Activated CD4-positive, alpha-beta T cell treated with anti-CD3 and anti-CD28 coated beads, Interleukin-2, amount 10 ng/mL, durations not matched to agents 7 days and 5 days (primary cell): ENCODE results near the gene LRIG1. TPM values are rescaled to one million over a fixed set of nuclear protein-coding genes. Genes with fewer than 3 reads are reported as not detected.

ENCODE experiments used
- CTCF ChIA-PET: fragments of 350-600 bp; sonication (Branson Sonifier 250); formaldehyde crosslinking; loops from one replicate; lab custom pipeline; 2021; ENCODE audit warnings: antibody characterized with exemption; lab: Charles Lee
- POLR2A ChIA-PET: fragments of 350-600 bp; sonication (Branson Sonifier 250); formaldehyde crosslinking; loops from one replicate; lab custom pipeline; 2021; ENCODE audit warnings: antibody characterized with exemption; lab: Charles Lee
- DNase-seq: peaks from one replicate; pipeline ENCODE4 v3.0.0-alpha.2; 2020
- H3K27ac Mint-ChIP-seq: one replicate; pipeline ENCODE4 v1.8.0; 2021; ENCODE audit warnings: mild to moderate bottlenecking, moderate library complexity, mixed read lengths
- H3K27me3 Mint-ChIP-seq: one replicate; pipeline ENCODE4 v1.8.0; 2021; ENCODE audit warnings: mixed read lengths
- H3K36me3 Mint-ChIP-seq: one replicate; pipeline ENCODE4 v1.8.0; 2021; ENCODE audit warnings: low read depth, mixed read lengths
- H3K4me1 Mint-ChIP-seq: one replicate; pipeline ENCODE4 v1.8.0; 2021; ENCODE audit warnings: mixed read lengths
- H3K4me3 Mint-ChIP-seq: one replicate; pipeline ENCODE4 v1.8.0; 2021; ENCODE audit warnings: mild to moderate bottlenecking, moderate library complexity, mixed read lengths
- H3K9me3 Mint-ChIP-seq: one replicate; pipeline ENCODE4 v1.8.0; 2021; ENCODE audit warnings: mixed read lengths
- total RNA-seq, 2 experiments: library from RNA; stranded (reverse); gene quantifications; one replicate each; pipeline ENCODE4 v1.2.3, GENCODE V29; 2021

Gene LRIG1
- total RNA-seq, 2 experiments from 2014 or later = 26.1 to 26.4 TPM

- no peak for DNase-seq
- H3K4me1 Mint-ChIP-seq = peaks cover 18% of the 10 kb centered on the region
- CTCF ChIA-PET = interaction anchor here (1.6 to 1.8 kb wide), 2 partner anchors 9 to 10 kb away, joined by 3 to 5 read pairs; no protein-coding TSS in a partner anchor
- POLR2A ChIA-PET = no interaction called here
- no peaks in the 10 kb centered on the region for H3K9me3 Mint-ChIP-seq
- peaks cover 21% of the 10 kb centered on the region for H3K36me3 Mint-ChIP-seq
- no peak overlapping the region for H3K27ac Mint-ChIP-seq
- H3K27me3 Mint-ChIP-seq = no peaks in the 10 kb centered on the region
- no peak overlapping the region for H3K4me3 Mint-ChIP-seq
These were observed 37.7 kb downstream of the LRIG1 start for GRCh38 chr3:66463054-66463631.

GRCh38 chr3:66457252-66457651, 43.6 kb downstream of the LRIG1 start:
- Mint-ChIP-seq H3K27me3 (no peaks in the 10 kb centered on the region), H3K27ac (no peak overlapping the region), H3K9me3 (no peaks in the 10 kb centered on the region), H3K4me1 (peaks cover 13% of the 10 kb centered on the region), H3K4me3 (no peak overlapping the region), H3K36me3 (peaks cover 26% of the 10 kb centered on the region)
- DNase-seq = no peak
- POLR2A ChIA-PET = no interaction called here
- CTCF ChIA-PET = interaction anchor here (0.6 to 0.8 kb wide), 2 partner anchors 22 to 25 kb away, joined by 3 read pairs; no protein-coding TSS in a partner anchor

- POLR2A ChIA-PET = no interaction called here
- Mint-ChIP-seq H3K9me3 (no peaks in the 10 kb centered on the region), H3K36me3 (peaks cover 22% of the 10 kb centered on the region), H3K4me3 (no peak overlapping the region), H3K27me3 (no peaks in the 10 kb centered on the region), H3K4me1 (peaks cover 13% of the 10 kb centered on the region), H3K27ac (no peak overlapping the region)
- DNase-seq = no peak
- CTCF ChIA-PET = interaction anchor here (0.6 to 0.8 kb wide), 2 partner anchors 23 to 24 kb away, joined by 3 read pairs; no protein-coding TSS in a partner anchor
These were observed 44.1 kb downstream of the LRIG1 start for GRCh38 chr3:66456711-66457173.

- ChIA-PET POLR2A (no interaction called here), CTCF (interaction anchor here (1.0 to 1.6 kb wide), 2 partner anchors 9 to 47 kb away, joined by 3 read pairs; no protein-coding TSS in a partner anchor)
- H3K9me3 Mint-ChIP-seq = no peaks in the 10 kb centered on the region
- no peak overlapping the region for H3K27ac Mint-ChIP-seq
- peaks cover 12% of the 10 kb centered on the region for H3K36me3 Mint-ChIP-seq
- peaks cover 10% of the 10 kb centered on the region for H3K4me1 Mint-ChIP-seq
- H3K4me3 Mint-ChIP-seq = no peak overlapping the region
- no peak for DNase-seq
- no peaks in the 10 kb centered on the region for H3K27me3 Mint-ChIP-seq
These were observed 46.4 kb downstream of the LRIG1 start for GRCh38 chr3:66454464-66454859.

- H3K27ac Mint-ChIP-seq = no peak overlapping the region
- H3K9me3 Mint-ChIP-seq = no peaks in the 10 kb centered on the region
- H3K36me3 Mint-ChIP-seq = peaks cover 12% of the 10 kb centered on the region
- CTCF ChIA-PET = interaction anchor here (1.6 kb wide), 1 partner anchor 47 kb away, joined by 3 read pairs; no protein-coding TSS in a partner anchor
- DNase-seq = no peak
- H3K4me3 Mint-ChIP-seq = no peak overlapping the region
- POLR2A ChIA-PET = interaction anchor here (0.5 kb wide), 1 partner anchor 100 kb away, joined by 6 read pairs; no protein-coding TSS in a partner anchor
- no peaks in the 10 kb centered on the region for H3K27me3 Mint-ChIP-seq
- H3K4me1 Mint-ChIP-seq = peaks cover 10% of the 10 kb centered on the region
These were observed 47.0 kb downstream of the LRIG1 start for GRCh38 chr3:66453651-66454463.

GRCh38 chr3:66452303-66453011, 48.4 kb downstream of the LRIG1 start:
- CTCF ChIA-PET = interaction anchor here (0.6 kb wide), 1 partner anchor 132 kb away, joined by 4 read pairs; no protein-coding TSS in a partner anchor
- H3K27ac Mint-ChIP-seq = no peak overlapping the region
- peaks cover 17% of the 10 kb centered on the region for H3K36me3 Mint-ChIP-seq
- no peaks in the 10 kb centered on the region for H3K27me3 Mint-ChIP-seq
- DNase-seq = no peak
- POLR2A ChIA-PET = no interaction called here
- H3K4me3 Mint-ChIP-seq = no peak overlapping the region
- peaks cover 9% of the 10 kb centered on the region for H3K4me1 Mint-ChIP-seq
- H3K9me3 Mint-ChIP-seq = no peaks in the 10 kb centered on the region

GRCh38 chr3:66451766-66452165, 49.1 kb downstream of the LRIG1 start:
- ChIA-PET CTCF (interaction anchor here (0.7 kb wide), 1 partner anchor 54 kb away, joined by 3 read pairs; no protein-coding TSS in a partner anchor), POLR2A (no interaction called here)
- Mint-ChIP-seq H3K4me1 (peaks cover 2% of the 10 kb centered on the region), H3K36me3 (peaks cover 17% of the 10 kb centered on the region), H3K27me3 (no peaks in the 10 kb centered on the region), H3K4me3 (no peak overlapping the region), H3K9me3 (no peaks in the 10 kb centered on the region), H3K27ac (no peak overlapping the region)
- DNase-seq = no peak

- POLR2A ChIA-PET = no interaction called here
- H3K27me3 Mint-ChIP-seq = no peaks in the 10 kb centered on the region
- CTCF ChIA-PET = interaction anchor here (0.7 to 1.2 kb wide), 3 partner anchors 8 to 21 kb away, joined by 3 to 5 read pairs (median 3); no protein-coding TSS in a partner anchor
- H3K4me3 Mint-ChIP-seq = no peak overlapping the region
- H3K9me3 Mint-ChIP-seq = no peaks in the 10 kb centered on the region
- peaks cover 16% of the 10 kb centered on the region for H3K36me3 Mint-ChIP-seq
- H3K27ac Mint-ChIP-seq = no peak overlapping the region
- H3K4me1 Mint-ChIP-seq = peaks cover 2% of the 10 kb centered on the region
- no peak for DNase-seq
These were observed 50.3 kb downstream of the LRIG1 start for GRCh38 chr3:66450390-66451022.

GRCh38 chr3:66449411-66449974, 51.3 kb downstream of the LRIG1 start:
- POLR2A ChIA-PET = no interaction called here
- no peak for DNase-seq
- no peaks in the 10 kb centered on the region for H3K9me3 Mint-ChIP-seq
- H3K36me3 Mint-ChIP-seq = peaks cover 13% of the 10 kb centered on the region
- H3K27ac Mint-ChIP-seq = no peak overlapping the region
- no peak overlapping the region for H3K4me3 Mint-ChIP-seq
- H3K4me1 Mint-ChIP-seq = peaks cover 2% of the 10 kb centered on the region
- CTCF ChIA-PET = interaction anchor here (0.7 to 1.2 kb wide), 2 partner anchors 9 to 22 kb away, joined by 3 read pairs; no protein-coding TSS in a partner anchor
- no peaks in the 10 kb centered on the region for H3K27me3 Mint-ChIP-seq

GRCh38 chr3:66444146-66444644, 56.6 kb downstream of the LRIG1 start:
- ChIA-PET CTCF (interaction anchor here (2.0 kb wide), 1 partner anchor 30 kb away, joined by 5 read pairs; no protein-coding TSS in a partner anchor), POLR2A (no interaction called here)
- DNase-seq = no peak
- Mint-ChIP-seq H3K4me1 (peaks cover 16% of the 10 kb centered on the region), H3K9me3 (no peaks in the 10 kb centered on the region), H3K4me3 (no peak overlapping the region), H3K27ac (no peak overlapping the region), H3K36me3 (peaks cover 14% of the 10 kb centered on the region), H3K27me3 (no peaks in the 10 kb centered on the region)

GRCh38 chr3:66443118-66443803, 57.6 kb downstream of the LRIG1 start:
- CTCF ChIA-PET = interaction anchor here (2.0 kb wide), 1 partner anchor 31 kb away, joined by 5 read pairs; no protein-coding TSS in a partner anchor
- Mint-ChIP-seq H3K4me1 (peaks cover 16% of the 10 kb centered on the region), H3K36me3 (peaks cover 7% of the 10 kb centered on the region), H3K27me3 (no peaks in the 10 kb centered on the region), H3K4me3 (no peak overlapping the region), H3K27ac (no peak overlapping the region), H3K9me3 (no peaks in the 10 kb centered on the region)
- POLR2A ChIA-PET = no interaction called here
- DNase-seq = no peak
